Liver (tissue), 9 donors: Measurements from ENCODE around the gene DR1. TPM values are rescaled to one million over a fixed set of nuclear protein-coding genes. Genes with fewer than 3 reads are reported as not detected.

Experiments
- DNase-seq: peaks from one replicate; pipeline ENCODE4 v3.0.0-alpha.2; 2017; ENCODE audit warnings: low spot score
- H3K27ac ChIP-seq, 2 donors: one replicate each; pipeline ENCODE4 v1.7.0; 2013; ENCODE audit warnings: inconsistent platforms in 2 of 2, low read length in 2 of 2, control low read depth in 1 of 2, low read depth in 1 of 2, mild to moderate bottlenecking in 1 of 2
- H3K27me3 ChIP-seq, 4 donors: one replicate each; pipeline versions ENCODE4 v1.6.1 to v1.7.0; 2013; ENCODE audit warnings: low read length in 3 of 4, inconsistent platforms in 1 of 4, mild to moderate bottlenecking in 1 of 4, moderate library complexity in 1 of 4; ENCODE audit not compliant: control insufficient read depth in 4 of 4, insufficient read depth in 4 of 4
- H3K36me3 ChIP-seq, 4 donors: one replicate each; pipeline versions ENCODE4 v1.6.1 to v1.7.0; 2013; ENCODE audit warnings: low read length in 3 of 4, mild to moderate bottlenecking in 3 of 4, low read depth in 1 of 4, moderate library complexity in 1 of 4; ENCODE audit not compliant: control insufficient read depth in 4 of 4, insufficient read depth in 3 of 4
- H3K4me1 ChIP-seq, 4 donors: one replicate each; pipeline versions ENCODE4 v1.6.1 to v1.7.0; 2013; ENCODE audit warnings: low read length in 3 of 4, mild to moderate bottlenecking in 3 of 4, moderate library complexity in 1 of 4; ENCODE audit not compliant: control insufficient read depth in 4 of 4, insufficient read depth in 4 of 4
- H3K4me3 ChIP-seq, 3 donors: one replicate each; pipeline versions ENCODE4 v1.6.1 to v1.7.0; 2013; ENCODE audit warnings: low read length in 3 of 3, control low read depth in 1 of 3, low read depth in 1 of 3, mild to moderate bottlenecking in 1 of 3
- H3K9ac ChIP-seq, 2 donors: one replicate each; pipeline ENCODE4 v1.7.0; 2013; ENCODE audit warnings: low read length in 2 of 2, mild to moderate bottlenecking in 2 of 2, moderate library complexity in 2 of 2, control low read depth in 1 of 2, low read depth in 1 of 2
- H3K9me3 ChIP-seq, 4 donors: one replicate each; pipeline versions ENCODE4 v1.6.1 to v1.7.0; 2013; ENCODE audit warnings: low read length in 3 of 4; ENCODE audit not compliant: control insufficient read depth in 4 of 4
- FOXA1 ChIP-seq: IDR thresholded peaks from 2 replicates; pipeline ENCODE4 v1.6.1; 2016; ENCODE audit warnings: antibody characterized with exemption
- GABPA ChIP-seq, 2 donors: IDR thresholded peaks in 1 of 2; conservative IDR thresholded peaks in 1 of 2; 2 replicates each; pipeline ENCODE4 v1.6.1; 2016; ENCODE audit warnings: antibody characterized with exemption in 2 of 2, mild to moderate bottlenecking in 1 of 2, moderate library complexity in 1 of 2
- HNF4A ChIP-seq, 2 donors: conservative IDR thresholded peaks; 2 replicates each; pipeline ENCODE4 v1.6.1; 2016; ENCODE audit warnings: antibody characterized with exemption in 2 of 2, mild to moderate bottlenecking in 2 of 2
- SP1 ChIP-seq: IDR thresholded peaks from 2 replicates; pipeline ENCODE4 v1.6.1; 2018; ENCODE audit warnings: antibody characterized with exemption, mild to moderate bottlenecking
- TAF1 ChIP-seq: conservative IDR thresholded peaks from 2 replicates; pipeline ENCODE4 v1.6.1; 2016; ENCODE audit warnings: antibody characterized with exemption, mild to moderate bottlenecking
- YY1 ChIP-seq: IDR thresholded peaks from 2 replicates; pipeline ENCODE4 v1.6.1; 2016; ENCODE audit warnings: antibody characterized with exemption, mild to moderate bottlenecking
- WGBS: extraction: QIAGEN DNeasy Blood & Tissue Kit; methylation state at CpG from one replicate; pipeline ENCODE4 v1.1.7; 2013; 5-methylcytosine and 5-hydroxymethylcytosine counted together
- polyA plus RNA-seq, 2 donors: library from polyadenylated mRNA; stranded (reverse) in 1 of 2; unstranded in 1 of 2; fragments of 200-250 nt in 1 of 2; fragments of >200 nt in 1 of 2; fragmentation: Nextera tagmentation in 1 of 2; extraction: Ambion mirVana in 1 of 2; gene quantifications; one replicate each; pipeline versions ENCODE4 v1.2.1 to v1.2.3, GENCODE V29; 2013 to 2015
- total RNA-seq, 2 donors: library from RNA; depleted of rRNA; stranded (reverse); fragments of >200 nt; gene quantifications; one replicate each; pipeline ENCODE4 v1.2.3, GENCODE V29; 2014
- TF ChIP-seq, protein P1 (sequence below): IDR thresholded peaks from 2 replicates; pipeline ENCODE4 v1.6.1; 2016; ENCODE audit warnings: antibody characterized with exemption
- TF ChIP-seq, protein P2 (sequence below): IDR thresholded peaks from 2 replicates; pipeline ENCODE4 v1.6.1; 2016; ENCODE audit warnings: antibody characterized with exemption
- TF ChIP-seq, protein P3 (sequence below): fragments of 150-350 bp; IDR thresholded peaks from 2 replicates; pipeline ENCODE4 v1.5.1; 2017; ENCODE audit warnings: improper control_type of control experiment, low read depth, low read length; ENCODE audit not compliant: missing input control
- donor health status: healthy.
- donor health status: healthy.
- donor health status: healthy.
- donor health status: healthy.
- donor health status: healthy.

DR1 gene
- total and polyA plus RNA-seq, 4 donors: 9.4 to 20.5 (median 12.2) TPM

DNA sequence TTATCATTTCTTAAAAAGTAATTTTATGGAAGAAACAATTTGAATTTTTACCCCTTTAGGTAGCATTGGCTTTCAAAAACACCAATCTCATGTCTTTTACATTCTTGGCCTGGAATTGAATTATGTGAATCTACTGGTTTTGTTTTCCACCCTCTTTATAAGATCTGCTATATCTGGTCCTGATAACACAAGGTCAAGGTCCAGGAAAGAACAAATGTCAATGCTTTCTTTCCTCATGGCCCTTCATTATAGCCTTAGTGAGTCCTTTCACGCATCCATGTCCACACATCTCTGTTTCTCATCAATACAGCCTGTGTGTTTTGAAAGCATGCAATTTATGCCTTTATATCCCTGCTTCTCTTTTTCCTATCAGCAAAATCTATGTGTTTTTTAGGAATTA is 24.0 kb upstream of the DR1 start:
- 92% methylated on average over 1 of the region's 1 CpG for WGBS
- DNase-seq: no peak

DNA sequence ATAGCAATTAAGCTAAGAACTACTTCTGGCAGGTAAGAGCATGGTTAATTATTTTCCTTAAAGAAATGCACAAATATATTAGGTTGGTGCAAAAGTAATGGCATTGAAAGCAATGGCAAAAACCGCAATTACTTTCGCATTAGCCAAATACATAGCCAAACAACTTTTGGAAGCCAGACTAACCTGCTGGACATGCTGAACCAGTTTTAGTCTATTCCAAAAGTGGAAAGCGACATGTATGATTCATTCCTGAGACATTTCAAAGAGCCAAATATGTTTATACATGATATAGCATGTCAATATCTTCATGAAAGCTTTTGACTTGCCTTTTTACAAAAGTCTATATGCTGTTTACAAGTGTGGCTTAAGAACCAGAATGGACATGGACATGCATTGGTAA is 23.4 kb upstream of the DR1 start:
- Histone ChIP-seq H3K9me3 (no peaks in the 10 kb centered on the region), H3K27ac (no peak overlapping the region), H3K4me3 (no peak overlapping the region), H3K4me1 (peaks cover 0 to 3% (median 1%) of the 10 kb centered on the region in 4 donors), H3K27me3 (no peaks in the 10 kb centered on the region), H3K36me3 (no peaks in the 10 kb centered on the region), H3K9ac (no peak overlapping the region)
- 97% methylated on average over 3 of the region's 3 CpGs for WGBS
- TF ChIP-seq, protein P1, sequence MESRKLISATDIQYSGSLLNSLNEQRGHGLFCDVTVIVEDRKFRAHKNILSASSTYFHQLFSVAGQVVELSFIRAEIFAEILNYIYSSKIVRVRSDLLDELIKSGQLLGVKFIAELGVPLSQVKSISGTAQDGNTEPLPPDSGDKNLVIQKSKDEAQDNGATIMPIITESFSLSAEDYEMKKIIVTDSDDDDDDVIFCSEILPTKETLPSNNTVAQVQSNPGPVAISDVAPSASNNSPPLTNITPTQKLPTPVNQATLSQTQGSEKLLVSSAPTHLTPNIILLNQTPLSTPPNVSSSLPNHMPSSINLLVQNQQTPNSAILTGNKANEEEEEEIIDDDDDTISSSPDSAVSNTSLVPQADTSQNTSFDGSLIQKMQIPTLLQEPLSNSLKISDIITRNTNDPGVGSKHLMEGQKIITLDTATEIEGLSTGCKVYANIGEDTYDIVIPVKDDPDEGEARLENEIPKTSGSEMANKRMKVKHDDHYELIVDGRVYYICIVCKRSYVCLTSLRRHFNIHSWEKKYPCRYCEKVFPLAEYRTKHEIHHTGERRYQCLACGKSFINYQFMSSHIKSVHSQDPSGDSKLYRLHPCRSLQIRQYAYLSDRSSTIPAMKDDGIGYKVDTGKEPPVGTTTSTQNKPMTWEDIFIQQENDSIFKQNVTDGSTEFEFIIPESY: no peak
- TF ChIP-seq TAF1 (no peak), SP1 (no peak)
- no peak for DNase-seq

More for the DNA sequence above, 24.0 kb upstream of the DR1 start:
- H3K9ac ChIP-seq: no peak overlapping the region
- H3K4me1 ChIP-seq: peaks cover 0 to 3% (median 1%) of the 10 kb centered on the region in 4 donors
- no peaks in the 10 kb centered on the region for H3K36me3 ChIP-seq
- H3K27ac ChIP-seq: no peak overlapping the region
- no peaks in the 10 kb centered on the region for H3K27me3 ChIP-seq
- TF ChIP-seq YY1 (no peak), HNF4A (conservative IDR thresholded peaks at IDR 0.05) (peak in 1 of 2 donors; percentile 7)
- TF ChIP-seq, protein P1: no peak
- H3K4me3 ChIP-seq: no peak overlapping the region
- H3K9me3 ChIP-seq: no peaks in the 10 kb centered on the region

DNA sequence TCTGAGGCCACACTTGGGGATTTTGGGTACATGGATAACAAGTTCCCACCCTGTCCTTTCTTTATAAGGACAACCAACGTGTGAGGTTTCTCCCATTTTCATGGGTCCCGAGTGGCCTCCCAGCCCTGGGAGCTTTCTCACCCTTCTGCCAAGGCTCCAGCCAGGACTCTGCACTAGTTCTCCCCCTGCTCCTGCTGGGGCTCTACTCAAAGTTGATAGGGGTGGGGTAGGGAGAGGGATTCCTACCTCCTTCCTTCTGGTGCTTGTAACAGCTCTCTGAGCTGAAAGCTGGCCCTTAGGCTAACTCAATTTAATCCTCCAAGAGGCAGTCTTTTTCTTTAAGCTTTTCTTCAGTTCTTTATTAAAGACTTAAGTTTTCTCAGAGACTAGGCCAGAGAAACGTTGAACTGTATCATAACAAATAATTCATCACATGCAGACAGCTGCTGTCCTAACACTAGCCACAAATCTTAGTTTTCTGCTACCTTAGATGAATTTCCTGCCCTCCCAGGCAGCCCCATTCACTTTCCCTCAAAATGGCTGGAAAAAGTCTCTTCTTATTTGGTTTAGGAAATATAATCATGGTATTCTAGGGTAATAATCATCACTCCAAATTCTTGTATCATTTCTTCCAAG is 22.4 kb upstream of the DR1 start:
- WGBS: 80% methylated on average over 3 of the region's 3 CpGs
- Histone ChIP-seq H3K9me3 (no peaks in the 10 kb centered on the region), H3K4me1 (peaks cover 0 to 3% (median 1%) of the 10 kb centered on the region in 4 donors), H3K9ac (no peak overlapping the region), H3K27me3 (no peaks in the 10 kb centered on the region), H3K36me3 (no peaks in the 10 kb centered on the region), H3K4me3 (no peak overlapping the region), H3K27ac (no peak overlapping the region)
- TF ChIP-seq SP1 (no peak), GABPA (IDR thresholded peaks at IDR 0.05 in 1 of 2, conservative IDR thresholded peaks at IDR 0.05 in 1 of 2) (no peak), FOXA1 (no peak)
- TF ChIP-seq, protein P2, sequence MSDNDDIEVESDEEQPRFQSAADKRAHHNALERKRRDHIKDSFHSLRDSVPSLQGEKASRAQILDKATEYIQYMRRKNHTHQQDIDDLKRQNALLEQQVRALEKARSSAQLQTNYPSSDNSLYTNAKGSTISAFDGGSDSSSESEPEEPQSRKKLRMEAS: no peak
- TF ChIP-seq, protein P3, sequence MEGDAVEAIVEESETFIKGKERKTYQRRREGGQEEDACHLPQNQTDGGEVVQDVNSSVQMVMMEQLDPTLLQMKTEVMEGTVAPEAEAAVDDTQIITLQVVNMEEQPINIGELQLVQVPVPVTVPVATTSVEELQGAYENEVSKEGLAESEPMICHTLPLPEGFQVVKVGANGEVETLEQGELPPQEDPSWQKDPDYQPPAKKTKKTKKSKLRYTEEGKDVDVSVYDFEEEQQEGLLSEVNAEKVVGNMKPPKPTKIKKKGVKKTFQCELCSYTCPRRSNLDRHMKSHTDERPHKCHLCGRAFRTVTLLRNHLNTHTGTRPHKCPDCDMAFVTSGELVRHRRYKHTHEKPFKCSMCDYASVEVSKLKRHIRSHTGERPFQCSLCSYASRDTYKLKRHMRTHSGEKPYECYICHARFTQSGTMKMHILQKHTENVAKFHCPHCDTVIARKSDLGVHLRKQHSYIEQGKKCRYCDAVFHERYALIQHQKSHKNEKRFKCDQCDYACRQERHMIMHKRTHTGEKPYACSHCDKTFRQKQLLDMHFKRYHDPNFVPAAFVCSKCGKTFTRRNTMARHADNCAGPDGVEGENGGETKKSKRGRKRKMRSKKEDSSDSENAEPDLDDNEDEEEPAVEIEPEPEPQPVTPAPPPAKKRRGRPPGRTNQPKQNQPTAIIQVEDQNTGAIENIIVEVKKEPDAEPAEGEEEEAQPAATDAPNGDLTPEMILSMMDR: no peak
- no peak for DNase-seq
